Trophoblast cell (in vitro differentiated cells and primary cell): ENCODE results near the gene TOMM20.

Experiments used
- DNase-seq, 2 donors: peaks; one replicate each; pipeline ENCODE4 v3.0.0-alpha.2; 2016
- H2AFZ ChIP-seq: 2 replicates; pipeline ENCODE4 v1.6.1; 2013; ENCODE audit warnings: low read length, moderate library complexity, mild to moderate bottlenecking; ENCODE audit not compliant: insufficient read depth, poor library complexity
- H2AK5ac ChIP-seq: 2 replicates; pipeline ENCODE4 v1.6.1; 2013; ENCODE audit warnings: mild to moderate bottlenecking, low read length
- H2BK120ac ChIP-seq: 2 replicates; pipeline ENCODE4 v1.6.1; 2013; ENCODE audit warnings: low read length, mild to moderate bottlenecking, moderate library complexity; ENCODE audit not compliant: insufficient read depth, poor library complexity
- H2BK12ac ChIP-seq: 2 replicates; pipeline ENCODE4 v1.6.1; 2013; ENCODE audit warnings: mild to moderate bottlenecking, low read length, moderate library complexity
- H2BK5ac ChIP-seq: 2 replicates; pipeline ENCODE4 v1.6.1; 2013; ENCODE audit warnings: low read length, low read depth, moderate library complexity, mild to moderate bottlenecking; ENCODE audit not compliant: poor library complexity
- H3K14ac ChIP-seq: 2 replicates; pipeline ENCODE4 v1.6.1; 2013; ENCODE audit warnings: mild to moderate bottlenecking, low read length
- H3K18ac ChIP-seq: 2 replicates; pipeline ENCODE4 v1.6.1; 2013; ENCODE audit warnings: mild to moderate bottlenecking, low read length
- H3K23ac ChIP-seq: 2 replicates; pipeline ENCODE4 v1.6.1; 2013; ENCODE audit warnings: low read length
- H3K27ac ChIP-seq: 2 replicates; pipeline ENCODE4 v1.5.1; 2013; ENCODE audit warnings: low read depth, mild to moderate bottlenecking, inconsistent platforms, low read length, moderate library complexity
- H3K27me3 ChIP-seq: 2 replicates; pipeline ENCODE4 v1.6.1; 2013; ENCODE audit warnings: inconsistent platforms, mild to moderate bottlenecking, low read length, moderate library complexity; ENCODE audit not compliant: insufficient read depth
- H3K36me3 ChIP-seq, 2 experiments: 1 replicate in 1 of 2; 2 replicates in 1 of 2; pipeline ENCODE4 v1.6.1; 2013; ENCODE audit warnings: low read length in 2 of 2, mild to moderate bottlenecking in 2 of 2, moderate library complexity in 1 of 2; ENCODE audit not compliant: insufficient read depth in 2 of 2, control insufficient read depth in 1 of 2
- H3K4ac ChIP-seq: 2 replicates; pipeline ENCODE4 v1.6.1; 2013; ENCODE audit warnings: low read depth, mild to moderate bottlenecking, low read length, moderate library complexity
- H3K4me1 ChIP-seq, 2 experiments: 1 replicate in 1 of 2; 2 replicates in 1 of 2; pipeline ENCODE4 v1.6.1; 2013; ENCODE audit warnings: low read length in 2 of 2, mild to moderate bottlenecking in 2 of 2, moderate library complexity in 1 of 2; ENCODE audit not compliant: insufficient read depth in 2 of 2, control insufficient read depth in 1 of 2
- H3K4me2 ChIP-seq: 2 replicates; pipeline ENCODE4 v1.6.1; 2013; ENCODE audit warnings: inconsistent platforms, mild to moderate bottlenecking, low read length, moderate library complexity
- H3K4me3 ChIP-seq: 2 replicates; pipeline ENCODE4 v1.5.1; 2013; ENCODE audit warnings: mild to moderate bottlenecking, low read depth, low read length, inconsistent platforms
- H3K79me1 ChIP-seq: one replicate; pipeline ENCODE4 v1.6.1; 2013; ENCODE audit warnings: low read length
- H3K79me2 ChIP-seq: 2 replicates; pipeline ENCODE4 v1.6.1; 2013; ENCODE audit warnings: low read length, mild to moderate bottlenecking; ENCODE audit not compliant: control insufficient read depth, insufficient read depth, poor library complexity
- H3K9ac ChIP-seq: 2 replicates; pipeline ENCODE4 v1.6.1; 2013; ENCODE audit warnings: mild to moderate bottlenecking, low read length
- H3K9me3 ChIP-seq: 2 replicates; pipeline ENCODE4 v1.6.1; 2013; ENCODE audit warnings: low read depth, mild to moderate bottlenecking, control low read depth, inconsistent platforms, low read length; ENCODE audit not compliant: insufficient read depth
- H4K12ac ChIP-seq: 2 replicates; pipeline ENCODE4 v1.6.1; 2013; ENCODE audit warnings: low read depth, mild to moderate bottlenecking, low read length, moderate library complexity
- H4K8ac ChIP-seq: 2 replicates; pipeline ENCODE4 v1.6.1; 2013; ENCODE audit warnings: low read depth, mild to moderate bottlenecking, low read length, moderate library complexity
- H4K91ac ChIP-seq: one replicate; pipeline ENCODE4 v1.6.1; 2013; ENCODE audit warnings: low read depth, mild to moderate bottlenecking, low read length, moderate library complexity
- WGBS: extraction: QIAGEN DNeasy Blood & Tissue Kit; methylation state at CpG from one replicate; pipeline ENCODE4 v1.1.7; 2013; ENCODE audit warnings: missing lambda C conversion rate; ENCODE audit not compliant: insufficient read length, insufficient coverage; ENCODE audit errors: extremely low coverage; 5-methylcytosine and 5-hydroxymethylcytosine counted together

Gene TOMM20

DNA sequence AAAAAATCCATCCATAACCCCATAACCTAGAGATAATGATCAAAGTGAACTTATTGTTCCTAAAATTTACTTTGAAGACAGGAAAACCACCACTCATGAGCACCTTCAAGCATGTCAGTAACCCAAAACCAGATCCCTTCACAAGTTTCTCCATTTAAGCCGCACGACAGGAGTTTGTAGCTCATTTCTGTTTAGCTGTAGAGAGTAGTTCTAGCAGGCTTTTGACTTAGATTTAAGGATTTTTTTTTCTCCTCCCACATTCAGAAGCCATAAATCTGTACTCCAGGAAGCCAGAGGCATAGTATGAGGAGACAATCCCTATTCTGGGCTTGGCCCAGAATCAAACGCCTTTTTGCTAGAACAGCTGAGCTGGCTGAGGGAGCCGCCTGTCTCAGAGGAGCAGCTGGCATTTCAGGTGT lies 25.6 kb downstream of the TOMM20 start:
- Histone ChIP-seq H3K79me1 (no peaks in the 10 kb centered on the region), H3K27ac (no peak overlapping the region), H3K14ac (no peak overlapping the region), H3K4me2 (no peak overlapping the region), H3K9ac (no peak overlapping the region), H3K9me3 (no peaks in the 10 kb centered on the region), H3K36me3 (peaks cover 3 to 8% of the 10 kb centered on the region in 2 experiments), H3K79me2 (no peaks in the 10 kb centered on the region), H2BK12ac (no peak overlapping the region), H3K4ac (no peak overlapping the region), H3K27me3 (no peaks in the 10 kb centered on the region), H2BK5ac (no peak overlapping the region), H2AFZ (no peak overlapping the region), H4K91ac (no peak overlapping the region), H4K12ac (no peak overlapping the region), H3K18ac (no peak overlapping the region), H4K8ac (no peak overlapping the region), H3K23ac (no peak overlapping the region), H2AK5ac (no peak overlapping the region), H3K4me3 (no peak overlapping the region), H3K4me1 (peaks cover 0 to 2% of the 10 kb centered on the region in 2 experiments), H2BK120ac (no peak overlapping the region)
- DNase-seq: no peak
- WGBS: no CpG with 5 or more reads among the region's 4 CpGs

- Histone ChIP-seq H3K4me1 (peaks cover 0 to 2% of the 10 kb centered on the region in 2 experiments), H3K4me2 (no peak overlapping the region), H3K23ac (no peak overlapping the region), H2AFZ (no peak overlapping the region), H2BK120ac (no peak overlapping the region), H3K14ac (no peak overlapping the region), H3K79me1 (no peaks in the 10 kb centered on the region), H3K9ac (no peak overlapping the region), H2BK12ac (no peak overlapping the region), H4K12ac (no peak overlapping the region), H4K8ac (no peak overlapping the region), H2BK5ac (no peak overlapping the region), H3K27ac (no peak overlapping the region), H3K36me3 (peaks cover 0 to under 1% of the 10 kb centered on the region in 2 experiments), H3K18ac (no peak overlapping the region), H3K79me2 (no peaks in the 10 kb centered on the region), H3K4me3 (no peak overlapping the region), H4K91ac (no peak overlapping the region), H3K4ac (no peak overlapping the region), H2AK5ac (no peak overlapping the region), H3K9me3 (no peaks in the 10 kb centered on the region), H3K27me3 (no peaks in the 10 kb centered on the region)
- DNase-seq: no peak
- WGBS: no CpG with 5 or more reads among the region's 3 CpGs
Observed at GRCh38 chr1:235102259-235102582, 26.4 kb downstream of the TOMM20 start.

DNA sequence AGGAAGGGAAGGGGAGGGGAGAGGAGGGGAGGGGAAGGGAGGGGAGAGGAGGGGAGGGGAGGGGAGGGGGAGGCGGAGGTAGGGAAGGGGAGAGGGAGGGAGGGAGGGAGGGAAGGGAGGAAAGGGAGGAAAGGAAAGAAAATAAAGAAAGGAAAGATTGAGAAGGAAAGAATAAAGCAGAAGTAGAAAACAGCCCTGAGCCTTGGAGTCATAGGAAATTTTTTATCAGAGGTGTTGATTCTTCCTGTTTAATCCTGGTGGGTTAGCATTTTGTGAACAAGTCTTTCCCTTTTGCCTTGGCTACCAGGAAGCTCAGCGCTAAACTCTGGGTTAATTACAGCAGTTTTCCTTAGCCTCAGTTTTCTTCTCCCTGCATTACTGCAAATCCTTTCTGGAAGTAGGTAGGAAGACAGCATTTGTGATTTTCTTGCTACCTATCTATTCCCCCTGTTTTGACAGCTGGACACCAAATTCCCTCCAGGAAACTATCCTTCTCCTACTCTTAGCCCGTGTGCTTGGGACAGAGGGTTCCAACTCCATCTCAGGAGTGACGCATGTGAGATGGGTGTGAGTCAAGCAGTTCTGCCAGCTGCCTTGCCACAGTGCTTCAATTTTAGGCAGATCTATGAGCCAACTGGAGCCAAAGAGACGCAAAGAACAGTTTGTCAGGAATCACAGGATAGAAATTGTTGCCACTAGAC lies 26.9 kb downstream of the TOMM20 start:
- Histone ChIP-seq H3K4ac (no peak overlapping the region), H3K36me3 (no peaks in the 10 kb centered on the region), H3K27ac (no peak overlapping the region), H3K9me3 (no peaks in the 10 kb centered on the region), H2AK5ac (no peak overlapping the region), H3K79me1 (no peaks in the 10 kb centered on the region), H2BK120ac (no peak overlapping the region), H3K4me3 (no peak overlapping the region), H3K14ac (no peak overlapping the region), H3K4me1 (peaks cover 0 to 2% of the 10 kb centered on the region in 2 experiments), H2BK5ac (no peak overlapping the region), H3K27me3 (no peaks in the 10 kb centered on the region), H2AFZ (no peak overlapping the region), H3K79me2 (no peaks in the 10 kb centered on the region), H3K4me2 (no peak overlapping the region), H4K91ac (no peak overlapping the region), H3K18ac (no peak overlapping the region), H2BK12ac (no peak overlapping the region), H3K9ac (no peak overlapping the region), H3K23ac (no peak overlapping the region), H4K12ac (no peak overlapping the region), H4K8ac (no peak overlapping the region)
- no CpG with 5 or more reads among the region's 5 CpGs for WGBS
- no peak for DNase-seq

DNA sequence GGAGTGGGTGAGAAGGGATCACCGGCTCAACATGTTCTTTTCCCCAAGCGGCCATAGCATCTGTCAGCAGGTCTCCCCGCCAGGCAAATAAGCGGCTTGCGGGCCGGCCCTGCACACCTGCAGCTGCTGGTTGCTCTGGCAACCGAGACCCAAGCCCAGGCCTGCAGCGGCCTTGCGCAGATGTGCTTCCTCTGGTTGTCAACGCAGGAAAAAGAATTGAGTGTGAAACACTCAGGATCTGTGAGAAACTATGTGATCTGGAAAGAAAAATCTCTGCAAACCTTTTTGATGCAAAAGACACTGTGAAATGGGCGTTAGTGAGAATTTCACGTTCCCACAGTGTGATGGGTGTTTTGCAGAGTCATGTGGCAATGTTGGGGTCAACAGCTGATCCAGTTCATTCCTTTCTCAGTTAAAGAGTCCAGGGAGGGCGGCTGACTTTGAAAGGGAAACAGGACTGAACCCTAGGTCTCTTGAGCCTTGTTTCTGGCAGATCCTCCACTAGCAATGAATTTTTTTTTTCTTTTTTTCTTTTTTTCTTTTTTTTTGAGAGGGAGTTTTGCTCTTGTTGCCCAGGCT lies 28.4 kb downstream of the TOMM20 start:
- H3K79me2 ChIP-seq: no peaks in the 10 kb centered on the region
- no peaks in the 10 kb centered on the region for H3K27me3 ChIP-seq
- H3K27ac ChIP-seq: no peak overlapping the region
- no peak overlapping the region for H4K91ac ChIP-seq
- H2AFZ ChIP-seq: no peak overlapping the region
- H4K12ac ChIP-seq: no peak overlapping the region
- H3K79me1 ChIP-seq: no peaks in the 10 kb centered on the region
- no peak overlapping the region for H3K4me3 ChIP-seq
- H2BK12ac ChIP-seq: no peak overlapping the region
- no peak overlapping the region for H2BK120ac ChIP-seq
- peaks cover 0 to 2% of the 10 kb centered on the region in 2 experiments for H3K4me1 ChIP-seq
- no peak overlapping the region for H3K23ac ChIP-seq
- no peak overlapping the region for H4K8ac ChIP-seq
- no peak overlapping the region for H3K9ac ChIP-seq
- no peak overlapping the region for H3K18ac ChIP-seq
- H3K36me3 ChIP-seq: no peaks in the 10 kb centered on the region
- no peak overlapping the region for H2BK5ac ChIP-seq
- H3K4me2 ChIP-seq: no peak overlapping the region
- H3K4ac ChIP-seq: no peak overlapping the region
- DNase-seq: no peak
- no CpG with 5 or more reads among the region's 13 CpGs for WGBS
- H3K9me3 ChIP-seq: no peaks in the 10 kb centered on the region
- no peak overlapping the region for H3K14ac ChIP-seq
- H2AK5ac ChIP-seq: no peak overlapping the region
